Hepatocyte (in vitro differentiated cells): ENCODE data around the gene PTCD3. TPM values are rescaled to one million over a fixed set of nuclear protein-coding genes. Genes with fewer than 3 reads are reported as not detected.

Experiments used
- DNase-seq: peaks from one replicate; pipeline ENCODE4 v3.0.0-alpha.2; 2016; ENCODE audit warnings: low spot score
- H2AFZ ChIP-seq: fragments of 200-600 bp; sonication (generic); 2 replicates; pipeline ENCODE4 v1.6.0; 2016; ENCODE audit warnings: antibody characterized with exemption, mild to moderate bottlenecking
- H3K27ac ChIP-seq: fragments of 200-600 bp; sonication (generic); 2 replicates; pipeline ENCODE4 v1.5.1; 2016; ENCODE audit warnings: mild to moderate bottlenecking
- H3K27me3 ChIP-seq: fragments of 200-600 bp; sonication (generic); 2 replicates; pipeline ENCODE4 v1.6.1; 2016
- H3K36me3 ChIP-seq: fragments of 200-600 bp; sonication (generic); replicated peaks from 2 replicates; pipeline ENCODE4 v1.5.1; 2016; ENCODE audit warnings: low read depth; ENCODE audit not compliant: insufficient read depth
- H3K4me1 ChIP-seq: fragments of 200-600 bp; sonication (generic); 2 replicates; pipeline ENCODE4 v1.5.1; 2016; ENCODE audit warnings: mild to moderate bottlenecking, moderate library complexity; ENCODE audit not compliant: insufficient read depth
- H3K4me2 ChIP-seq: fragments of 200-600 bp; sonication (generic); 2 replicates; pipeline ENCODE4 v1.6.0; 2016
- H3K4me3 ChIP-seq: fragments of 200-600 bp; sonication (generic); 2 replicates; pipeline ENCODE4 v1.5.1; 2016; ENCODE audit warnings: mild to moderate bottlenecking
- H3K79me2 ChIP-seq: fragments of 200-600 bp; sonication (generic); 2 replicates; pipeline ENCODE4 v1.6.0; 2017; ENCODE audit warnings: mild to moderate bottlenecking
- H3K9me2 ChIP-seq: fragments of 200-600 bp; sonication (generic); replicated peaks from 2 replicates; pipeline ENCODE4 v1.6.0; 2017; ENCODE audit warnings: mild to moderate bottlenecking; ENCODE audit not compliant: insufficient read depth
- H3K9me3 ChIP-seq: fragments of 200-600 bp; sonication (generic); 2 replicates; pipeline ENCODE4 v1.5.1; 2016; ENCODE audit warnings: low read depth, mild to moderate bottlenecking
- H4K20me1 ChIP-seq: fragments of 200-600 bp; sonication (generic); 2 replicates; pipeline ENCODE4 v1.6.0; 2016; ENCODE audit warnings: mild to moderate bottlenecking; ENCODE audit not compliant: insufficient read depth, poor library complexity, severe bottlenecking
- EZH2 ChIP-seq: fragments of 200-600 bp; sonication (generic); IDR thresholded peaks from 2 replicates; pipeline ENCODE4 v1.6.1; 2016; ENCODE audit warnings: antibody characterized with exemption, mild to moderate bottlenecking, borderline replicate concordance
- EZH2phosphoT487 ChIP-seq: fragments of 200-600 bp; sonication (generic); IDR thresholded peaks from one replicate; pipeline ENCODE4 v1.6.1; 2018; ENCODE audit warnings: antibody characterized with exemption, mild to moderate bottlenecking, low read depth, moderate library complexity; ENCODE audit not compliant: unreplicated experiment, severe bottlenecking
- WGBS: methylation state at CpG from one replicate; pipeline ENCODE4 v1.1.6; 2016; ENCODE audit warnings: low lambda C conversion rate; ENCODE audit errors: missing lambda C conversion rate; 5-methylcytosine and 5-hydroxymethylcytosine counted together
- polyA plus RNA-seq: library from polyadenylated mRNA; unstranded; fragments of >200 nt; fragmentation: Nextera tagmentation; extraction: Ambion mirVana; gene quantifications from 2 replicates; pipeline ENCODE4 v1.2.1, GENCODE V29; 2016
- total RNA-seq: library from RNA; depleted of rRNA; stranded (reverse); fragments of >200 nt; gene quantifications from 2 replicates; pipeline ENCODE4 v1.2.3, GENCODE V29; 2014
- TF ChIP-seq, protein P1 (sequence below): fragments of 200-600 bp; sonication (generic); IDR thresholded peaks from 2 replicates; pipeline ENCODE4 v1.5.1; 2016; ENCODE audit warnings: antibody characterized with exemption, mild to moderate bottlenecking; ENCODE audit not compliant: poor library complexity

The PTCD3 gene
- total and polyA plus RNA-seq, 2 experiments from 2014 or later = 54.2 to 92.1 TPM

DNA sequence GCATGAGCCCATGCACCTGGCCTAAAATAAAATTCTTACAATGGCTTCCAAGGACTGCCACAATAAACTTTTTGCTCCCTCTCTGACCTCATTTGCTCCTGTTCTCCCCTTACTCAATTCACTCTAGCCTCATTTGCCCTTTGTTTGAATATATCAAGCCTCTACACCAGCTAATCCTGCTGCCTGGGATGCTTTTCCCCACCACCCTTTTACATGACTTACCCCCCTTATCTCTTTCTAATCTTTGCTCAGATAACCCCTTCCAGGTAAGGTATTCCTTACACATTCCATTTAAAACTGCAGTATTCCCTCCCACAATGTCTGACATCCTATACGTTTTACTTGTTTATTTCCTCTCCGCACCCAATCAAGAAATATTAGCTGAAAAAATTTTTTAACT lies 66.6 kb downstream of the PTCD3 start:
- Histone ChIP-seq H3K4me1 (peaks cover 12% of the 10 kb centered on the region), H3K9me2 (no peaks in the 10 kb centered on the region), H3K9me3 (no peaks in the 10 kb centered on the region), H2AFZ (no peak overlapping the region), H4K20me1 (no peaks in the 10 kb centered on the region), H3K36me3 (no peaks in the 10 kb centered on the region), H3K4me2 (no peak overlapping the region), H3K27me3 (no peaks in the 10 kb centered on the region), H3K79me2 (peaks cover 7% of the 10 kb centered on the region), H3K27ac (no peak overlapping the region), H3K4me3 (no peak overlapping the region)
- TF ChIP-seq EZH2 (no peak), EZH2phosphoT487 (no peak)
- TF ChIP-seq, protein P1, sequence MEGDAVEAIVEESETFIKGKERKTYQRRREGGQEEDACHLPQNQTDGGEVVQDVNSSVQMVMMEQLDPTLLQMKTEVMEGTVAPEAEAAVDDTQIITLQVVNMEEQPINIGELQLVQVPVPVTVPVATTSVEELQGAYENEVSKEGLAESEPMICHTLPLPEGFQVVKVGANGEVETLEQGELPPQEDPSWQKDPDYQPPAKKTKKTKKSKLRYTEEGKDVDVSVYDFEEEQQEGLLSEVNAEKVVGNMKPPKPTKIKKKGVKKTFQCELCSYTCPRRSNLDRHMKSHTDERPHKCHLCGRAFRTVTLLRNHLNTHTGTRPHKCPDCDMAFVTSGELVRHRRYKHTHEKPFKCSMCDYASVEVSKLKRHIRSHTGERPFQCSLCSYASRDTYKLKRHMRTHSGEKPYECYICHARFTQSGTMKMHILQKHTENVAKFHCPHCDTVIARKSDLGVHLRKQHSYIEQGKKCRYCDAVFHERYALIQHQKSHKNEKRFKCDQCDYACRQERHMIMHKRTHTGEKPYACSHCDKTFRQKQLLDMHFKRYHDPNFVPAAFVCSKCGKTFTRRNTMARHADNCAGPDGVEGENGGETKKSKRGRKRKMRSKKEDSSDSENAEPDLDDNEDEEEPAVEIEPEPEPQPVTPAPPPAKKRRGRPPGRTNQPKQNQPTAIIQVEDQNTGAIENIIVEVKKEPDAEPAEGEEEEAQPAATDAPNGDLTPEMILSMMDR = no peak
- DNase-seq = no peak
- WGBS = 59% methylated on average over 2 of the region's 2 CpGs

DNA sequence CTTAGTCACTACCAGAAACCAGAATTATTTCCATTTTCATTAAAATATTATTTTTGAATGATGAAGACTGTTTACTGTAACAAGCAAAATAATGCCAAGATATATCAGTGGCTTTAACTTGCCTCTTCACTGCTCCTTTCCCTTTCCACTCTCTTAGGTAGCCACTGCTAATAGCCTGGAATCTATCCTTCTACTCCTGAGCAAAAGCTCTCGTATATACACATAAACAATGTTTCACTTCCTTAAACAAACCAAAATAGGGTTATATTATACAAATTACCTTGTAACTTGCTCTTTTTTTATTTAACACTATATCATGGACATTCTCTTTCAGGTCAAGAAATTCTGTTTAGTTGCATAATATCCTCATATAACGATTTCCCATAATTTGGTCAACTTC lies 68.4 kb downstream of the PTCD3 start:
- TF ChIP-seq EZH2 = no peak
- TF ChIP-seq EZH2phosphoT487 = no peak
- TF ChIP-seq, protein P1 = no peak
- H3K9me3 ChIP-seq = no peaks in the 10 kb centered on the region
- no peak overlapping the region for H3K4me2 ChIP-seq
- peaks cover 7% of the 10 kb centered on the region for H3K79me2 ChIP-seq
- WGBS = 67% methylated on average over 2 of the region's 2 CpGs
- no peak overlapping the region for H3K27ac ChIP-seq
- no peak for DNase-seq
- no peak overlapping the region for H2AFZ ChIP-seq
- peaks cover 12% of the 10 kb centered on the region for H3K4me1 ChIP-seq
- no peaks in the 10 kb centered on the region for H3K27me3 ChIP-seq
- H4K20me1 ChIP-seq = no peaks in the 10 kb centered on the region
- no peaks in the 10 kb centered on the region for H3K36me3 ChIP-seq
- H3K4me3 ChIP-seq = no peak overlapping the region
- no peaks in the 10 kb centered on the region for H3K9me2 ChIP-seq

DNA sequence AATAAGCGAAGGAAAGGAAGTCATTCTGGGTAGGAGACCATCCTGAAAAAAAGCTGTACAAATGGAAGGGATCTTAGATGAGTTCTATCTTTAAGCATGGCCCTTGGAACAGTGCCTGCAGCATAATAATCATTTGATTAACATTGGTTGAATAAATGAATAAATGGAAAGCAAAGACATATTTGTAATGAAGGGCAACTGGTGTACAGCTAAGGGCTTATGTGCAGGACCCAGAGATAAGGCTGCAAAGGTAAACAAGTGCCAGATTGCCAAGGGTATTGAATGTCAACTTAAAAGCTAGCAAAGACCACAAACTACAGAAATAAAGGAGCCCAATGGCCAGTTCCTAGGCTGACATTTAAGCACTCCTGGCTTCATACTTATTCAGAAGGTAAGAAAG lies 69.8 kb downstream of the PTCD3 start:
- H3K27ac ChIP-seq = no peak overlapping the region
- TF ChIP-seq, protein P1 = no peak
- TF ChIP-seq EZH2phosphoT487 (no peak), EZH2 (no peak)
- 94% methylated on average over 1 of the region's 1 CpG for WGBS
- H3K36me3 ChIP-seq = no peaks in the 10 kb centered on the region
- no peak overlapping the region for H2AFZ ChIP-seq
- no peak for DNase-seq
- no peaks in the 10 kb centered on the region for H3K9me3 ChIP-seq
- no peak overlapping the region for H3K4me2 ChIP-seq
- no peaks in the 10 kb centered on the region for H4K20me1 ChIP-seq
- H3K27me3 ChIP-seq = no peaks in the 10 kb centered on the region
- H3K79me2 ChIP-seq = peaks cover 20% of the 10 kb centered on the region
- H3K9me2 ChIP-seq = no peaks in the 10 kb centered on the region
- H3K4me1 ChIP-seq = peaks cover 12% of the 10 kb centered on the region
- no peak overlapping the region for H3K4me3 ChIP-seq

DNA sequence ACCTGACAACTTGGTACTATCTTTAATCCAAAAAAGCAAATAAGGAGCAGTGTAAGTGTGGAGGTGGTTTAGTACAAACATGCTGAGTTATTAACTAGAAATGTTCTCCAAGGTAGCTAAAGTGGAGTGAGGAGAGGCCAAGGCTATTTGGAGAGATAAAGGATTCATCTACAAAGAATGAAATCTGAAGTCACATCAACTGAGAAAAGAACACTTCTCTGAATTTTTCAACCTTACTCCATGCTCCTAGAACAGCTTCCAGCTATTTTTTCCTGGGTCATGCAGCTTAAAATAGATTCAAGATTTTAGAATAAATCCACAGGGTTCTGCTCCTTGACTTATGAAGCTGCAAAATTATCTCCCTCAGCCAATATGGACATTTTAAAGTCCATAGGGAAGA lies 70.6 kb downstream of the PTCD3 start:
- Histone ChIP-seq H3K9me3 (no peaks in the 10 kb centered on the region), H3K4me1 (peaks cover 12% of the 10 kb centered on the region), H3K4me2 (no peak overlapping the region), H4K20me1 (no peaks in the 10 kb centered on the region), H3K36me3 (no peaks in the 10 kb centered on the region), H3K4me3 (no peak overlapping the region), H3K9me2 (no peaks in the 10 kb centered on the region), H3K27ac (no peak overlapping the region), H3K27me3 (no peaks in the 10 kb centered on the region), H3K79me2 (peaks cover 27% of the 10 kb centered on the region), H2AFZ (no peak overlapping the region)
- no peak for DNase-seq
- TF ChIP-seq EZH2 (no peak), EZH2phosphoT487 (no peak)
- TF ChIP-seq, protein P1 = no peak
